GM12872 (cell line): ENCODE data around the gene MGAT3.
A peak's percentile ranks its signal among the peaks of the same experiment; 100 is the strongest.

Source experiments
- TF ChIP-seq, protein P1 (sequence below): IDR thresholded peaks from 3 replicates; pipeline ENCODE4 v1.5.1; 2011; ENCODE audit warnings: low read depth, mild to moderate bottlenecking, low read length, moderate library complexity; ENCODE audit not compliant: insufficient read depth

The MGAT3 gene

DNA sequence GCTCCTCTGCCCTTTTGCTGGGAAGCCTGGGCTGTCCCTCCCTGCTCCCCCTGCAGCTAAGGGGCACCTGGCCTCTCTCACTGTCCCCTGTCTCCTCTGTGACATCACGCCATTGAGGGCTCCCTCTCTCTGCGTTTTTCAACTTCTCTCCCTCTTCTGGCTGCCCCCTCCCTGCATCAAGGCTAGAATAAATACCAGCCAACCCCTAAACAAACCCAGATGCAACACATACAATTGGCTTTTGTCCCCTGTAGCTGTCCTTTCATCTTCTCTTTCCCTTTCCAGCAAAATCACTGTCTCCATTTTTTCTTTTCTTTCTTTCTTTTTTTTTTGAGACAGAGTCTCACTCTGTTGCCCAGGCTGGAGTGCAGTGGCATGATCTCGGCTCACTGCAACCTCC lies 42.0 kb downstream of the MGAT3 start:
- TF ChIP-seq, protein P1, sequence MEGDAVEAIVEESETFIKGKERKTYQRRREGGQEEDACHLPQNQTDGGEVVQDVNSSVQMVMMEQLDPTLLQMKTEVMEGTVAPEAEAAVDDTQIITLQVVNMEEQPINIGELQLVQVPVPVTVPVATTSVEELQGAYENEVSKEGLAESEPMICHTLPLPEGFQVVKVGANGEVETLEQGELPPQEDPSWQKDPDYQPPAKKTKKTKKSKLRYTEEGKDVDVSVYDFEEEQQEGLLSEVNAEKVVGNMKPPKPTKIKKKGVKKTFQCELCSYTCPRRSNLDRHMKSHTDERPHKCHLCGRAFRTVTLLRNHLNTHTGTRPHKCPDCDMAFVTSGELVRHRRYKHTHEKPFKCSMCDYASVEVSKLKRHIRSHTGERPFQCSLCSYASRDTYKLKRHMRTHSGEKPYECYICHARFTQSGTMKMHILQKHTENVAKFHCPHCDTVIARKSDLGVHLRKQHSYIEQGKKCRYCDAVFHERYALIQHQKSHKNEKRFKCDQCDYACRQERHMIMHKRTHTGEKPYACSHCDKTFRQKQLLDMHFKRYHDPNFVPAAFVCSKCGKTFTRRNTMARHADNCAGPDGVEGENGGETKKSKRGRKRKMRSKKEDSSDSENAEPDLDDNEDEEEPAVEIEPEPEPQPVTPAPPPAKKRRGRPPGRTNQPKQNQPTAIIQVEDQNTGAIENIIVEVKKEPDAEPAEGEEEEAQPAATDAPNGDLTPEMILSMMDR, result no peak

DNA sequence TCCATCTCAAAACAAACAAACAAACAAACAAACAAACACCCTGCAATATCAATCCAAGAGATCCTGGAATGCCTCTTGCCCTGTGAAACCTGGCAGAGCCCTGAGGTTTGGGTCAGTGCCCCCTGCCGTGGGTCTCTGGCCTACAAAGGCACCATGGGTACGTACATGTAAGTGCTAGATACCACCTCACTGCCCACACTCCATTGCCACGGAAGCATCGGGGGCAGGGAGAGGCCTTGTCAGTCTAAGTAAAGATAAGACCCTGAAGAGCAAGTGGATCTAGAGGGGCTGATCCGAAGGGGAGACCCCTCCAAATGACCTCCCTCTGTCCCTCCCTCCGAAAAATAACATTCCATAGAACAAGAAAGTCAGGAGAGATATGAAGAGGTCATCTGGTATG lies 43.3 kb downstream of the MGAT3 start:
- TF ChIP-seq, protein P1, result no peak

DNA sequence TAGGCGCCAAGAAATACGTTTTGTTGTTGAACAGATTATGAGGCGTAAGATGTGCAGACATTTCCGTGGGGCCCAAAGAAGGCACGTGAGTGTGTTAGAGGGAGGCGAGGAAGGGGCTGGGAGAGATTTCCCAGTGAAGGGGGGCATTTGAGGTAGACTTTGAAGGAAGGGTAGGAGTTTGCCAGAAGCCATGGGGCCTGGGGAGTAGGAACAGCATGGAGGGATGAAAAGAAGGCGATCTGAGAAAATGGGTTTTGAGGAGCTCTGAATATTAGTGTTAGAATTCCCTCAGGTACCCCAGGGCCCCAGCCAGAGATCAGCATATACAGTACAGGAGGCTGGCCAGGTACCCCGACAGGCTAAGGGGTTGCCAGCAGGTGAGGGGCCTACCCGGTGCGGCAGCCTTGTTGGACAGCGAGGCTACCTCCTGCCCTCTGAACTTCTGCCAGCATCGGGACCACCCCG lies 44.9 kb downstream of the MGAT3 start:
- TF ChIP-seq, protein P1, result no peak

DNA sequence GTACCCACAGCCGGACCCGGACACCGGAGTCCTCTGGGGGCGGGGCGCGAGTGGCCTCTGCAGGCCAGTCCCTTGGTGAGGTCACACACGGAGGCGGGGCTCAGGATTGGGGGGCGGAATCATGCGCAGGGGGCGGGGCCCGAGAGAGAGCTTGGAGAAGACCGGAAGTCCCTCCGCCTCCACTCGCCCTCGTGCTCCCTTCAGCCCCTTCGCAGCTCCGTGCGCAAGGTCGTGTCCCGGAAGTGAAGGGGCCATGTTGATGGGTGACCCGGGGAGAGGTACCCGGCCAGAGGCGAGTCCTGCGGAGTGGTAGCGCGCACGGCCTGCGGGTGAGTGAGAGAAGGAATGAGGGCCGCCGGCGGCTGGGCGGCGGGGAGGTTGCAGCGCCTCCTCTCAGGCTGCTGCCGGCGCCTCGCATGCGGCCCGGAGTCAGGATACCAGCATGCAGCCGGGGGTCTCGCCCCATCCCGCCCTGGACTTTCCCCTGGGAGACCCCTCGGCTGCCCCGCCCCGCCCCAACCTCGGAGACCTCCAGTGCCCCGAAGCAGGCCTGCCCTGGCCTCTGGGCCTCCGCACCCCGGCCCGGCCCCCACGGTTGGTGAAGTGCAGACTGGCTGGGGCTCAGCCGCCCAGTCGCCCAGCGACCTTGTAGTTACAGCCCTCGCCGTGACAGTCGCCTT lies 45.4 kb downstream of the MGAT3 start, which contains the start of gene MIEF1:
MIEF1 (plus strand) TSS at position 182 of the 680 bp plus-strand sequence. CDS start 9,005 bp downstream, outside the sequence.
- TF ChIP-seq, protein P1, result no peak

DNA sequence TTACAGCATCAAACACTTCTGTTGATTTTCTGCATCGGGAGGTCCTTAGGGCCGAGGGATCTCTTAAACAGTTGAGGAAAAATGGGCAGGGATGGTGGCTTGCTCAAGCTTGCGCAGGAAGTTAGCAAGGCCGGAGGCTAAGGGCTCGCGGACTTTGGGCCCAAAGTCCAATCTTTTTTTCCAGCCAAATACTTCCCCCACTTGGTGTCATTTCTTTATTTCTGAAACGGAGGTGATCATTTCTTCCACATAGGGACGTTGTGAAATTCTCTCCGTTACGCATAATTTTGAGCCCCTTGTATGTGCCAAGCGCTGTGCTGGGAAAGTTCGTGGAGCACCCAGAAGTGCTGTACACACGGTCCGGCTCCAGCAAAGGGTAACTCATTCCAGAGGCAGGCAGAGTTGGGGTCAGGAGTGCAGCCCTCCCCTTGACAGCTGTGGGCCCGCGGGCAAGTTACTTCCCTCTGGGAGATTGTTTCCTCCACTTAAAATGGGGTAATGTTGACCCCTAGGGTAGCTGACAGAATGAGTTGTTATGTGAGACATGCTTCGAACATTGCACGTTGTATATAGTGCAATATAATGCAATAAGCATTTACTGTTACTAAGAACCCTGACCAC lies 46.1 kb downstream of the MGAT3 start:
- TF ChIP-seq, protein P1, result no peak

DNA sequence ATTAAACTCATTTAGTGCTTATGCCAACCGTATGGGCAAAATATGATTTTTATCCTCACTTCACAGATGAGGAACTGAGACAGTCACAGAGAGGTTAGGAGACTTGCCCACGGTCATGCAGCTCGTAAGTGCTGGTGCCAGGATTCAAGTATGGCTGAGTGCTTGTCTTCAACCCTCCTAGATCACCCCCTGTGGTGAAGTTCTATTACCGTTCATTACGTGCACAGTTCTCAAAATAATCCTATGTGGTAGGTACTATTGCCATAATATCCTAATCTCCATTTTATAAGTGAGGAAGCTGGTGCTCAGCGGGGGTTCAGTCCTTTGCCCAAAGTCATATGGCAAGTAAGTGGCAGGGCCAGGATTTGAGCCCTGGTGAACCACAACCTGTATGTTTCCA lies 46.8 kb downstream of the MGAT3 start:
- TF ChIP-seq, protein P1, result 0 out of 3 replicates have a peak, but pooled peaks have one; percentile 17

DNA sequence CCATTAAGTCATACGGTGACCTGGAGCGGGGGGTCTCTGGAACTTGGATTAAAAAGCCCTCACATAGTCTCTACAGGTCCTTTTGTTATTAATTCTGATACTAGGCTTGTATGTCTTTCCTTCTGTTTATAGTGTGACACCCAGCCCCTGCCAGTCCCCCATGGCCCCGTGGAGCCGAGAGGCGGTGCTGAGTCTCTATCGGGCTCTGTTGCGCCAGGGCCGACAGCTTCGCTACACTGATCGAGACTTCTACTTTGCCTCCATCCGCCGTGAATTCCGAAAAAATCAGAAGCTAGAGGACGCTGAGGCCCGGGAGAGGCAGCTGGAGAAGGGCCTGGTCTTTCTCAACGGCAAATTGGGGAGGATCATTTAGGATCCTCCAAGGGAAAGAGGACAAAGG lies 47.3 kb downstream of the MGAT3 start:
- TF ChIP-seq, protein P1, result no peak
